ENCODE measurements around the gene TEKTIP1. TPM values are rescaled to one million over a fixed set of nuclear protein-coding genes. Genes with fewer than 3 reads are reported as not detected.

The TEKTIP1 gene
- total RNA-seq, 4 donors from 2014 or later: 5.5 TPM; not detected in 3

DNA sequence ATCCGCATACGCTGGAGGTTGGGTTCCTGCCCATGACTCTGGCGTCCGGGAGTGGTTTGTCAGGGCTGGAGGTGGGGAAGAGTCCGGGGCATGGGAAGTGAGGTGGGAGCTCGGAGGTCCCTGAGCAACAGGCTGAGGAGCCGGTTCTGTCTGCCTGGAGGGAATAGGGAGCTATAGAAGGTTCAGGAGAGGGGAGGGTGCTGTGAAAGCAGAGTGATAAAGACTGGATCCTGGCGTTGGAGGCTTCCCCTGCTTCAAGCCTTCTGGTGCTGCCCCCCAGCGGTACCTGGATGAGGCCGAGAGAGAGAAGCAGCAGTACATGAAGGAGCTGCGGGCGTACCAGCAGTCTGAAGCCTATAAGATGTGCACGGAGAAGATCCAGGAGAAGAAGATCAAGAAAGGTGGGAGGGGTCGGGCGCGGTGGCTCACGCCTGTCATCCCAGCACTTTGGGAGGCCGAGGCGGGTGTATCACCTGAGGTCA lies 36.3 kb downstream of the TEKTIP1 start:
- no peak for TF ChIP-seq POLR2A (IDR thresholded peaks at IDR 0.05)
- no peak for TF ChIP-seq CTCF (IDR thresholded peaks at IDR 0.05)
- intact Hi-C loops (cut with DNase I; ENCODE audit: low total_unique reads): no loop called here

GRCh38 chr19:3575949-3576673 lies 37.1 kb downstream of the TEKTIP1 start:
- TF ChIP-seq CTCF (IDR thresholded peaks at IDR 0.05): no peak
- no peak for TF ChIP-seq POLR2A (IDR thresholded peaks at IDR 0.05)
- no peaks in the 10 kb centered on the region for H3K36me3 ChIP-seq
- intact Hi-C loops (cut with DNase I; ENCODE audit: low total_unique reads): no loop called here
- no peak overlapping the region for H3K4me3 ChIP-seq
- peaks cover 0 to 12% of the 10 kb centered on the region in 2 donors for H3K4me1 ChIP-seq
- H3K27me3 ChIP-seq: no peaks in the 10 kb centered on the region
- DNase-seq: no peak
- no peaks in the 10 kb centered on the region for H3K9me3 ChIP-seq
- peak overlapping the region in 1 of 2 donors; percentile 33 for H3K27ac ChIP-seq

More for the DNA sequence above, 36.3 kb downstream of the TEKTIP1 start:
- H3K36me3 ChIP-seq: no peaks in the 10 kb centered on the region
- H3K9me3 ChIP-seq: no peaks in the 10 kb centered on the region
- H3K27ac ChIP-seq: no peak overlapping the region
- DNase-seq: no peak
- H3K27me3 ChIP-seq: no peaks in the 10 kb centered on the region
- H3K4me3 ChIP-seq: no peak overlapping the region
- H3K4me1 ChIP-seq: peaks cover 0 to 12% of the 10 kb centered on the region in 2 donors

DNA sequence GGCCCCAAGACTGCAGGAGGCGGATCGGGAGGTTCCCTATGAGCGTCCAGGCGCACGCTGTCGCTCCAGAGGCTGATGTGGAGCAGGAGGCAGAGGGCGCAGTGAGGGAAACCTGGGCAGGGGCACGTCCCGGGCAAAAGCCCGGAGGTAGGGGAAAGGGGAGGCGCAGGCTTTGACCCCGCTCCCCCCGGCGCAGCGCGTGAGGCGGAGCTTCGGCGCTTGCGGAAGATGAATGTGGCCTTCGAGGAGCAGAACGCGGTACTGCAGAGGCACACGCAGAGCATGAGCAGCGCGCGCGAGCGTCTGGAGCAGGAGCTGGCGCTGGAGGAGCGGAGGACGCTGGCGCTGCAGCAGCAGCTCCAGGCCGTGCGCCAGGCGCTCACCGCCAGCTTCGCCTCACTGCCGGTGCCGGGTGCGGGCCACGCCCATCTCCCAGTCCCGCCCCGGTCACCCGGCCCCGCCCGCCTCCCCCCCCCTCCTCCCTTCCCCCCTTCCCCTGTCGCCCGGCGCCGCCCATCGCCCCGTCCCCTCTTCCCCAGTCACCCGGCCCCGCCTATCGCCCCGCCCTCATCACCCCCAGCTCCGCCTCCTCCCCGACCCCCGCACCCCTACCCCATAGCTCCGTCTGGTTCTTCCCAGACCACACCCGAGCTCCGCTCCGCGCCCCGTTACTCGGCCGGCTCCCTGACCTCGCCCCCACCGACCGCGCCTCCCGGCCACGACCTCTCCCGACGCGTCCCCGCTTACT lies 37.9 kb downstream of the TEKTIP1 start:
- Histone ChIP-seq H3K36me3 (no peaks in the 10 kb centered on the region), H3K9me3 (no peaks in the 10 kb centered on the region), H3K27ac (peak overlapping the region; percentile 33 to 58), H3K4me3 (peak overlapping the region in 1 of 2 donors; percentile 18), H3K4me1 (peaks cover 0 to 12% of the 10 kb centered on the region in 2 donors), H3K27me3 (no peaks in the 10 kb centered on the region)
- intact Hi-C loops (cut with DNase I; ENCODE audit: low total_unique reads): no loop called here
- peak; percentile 46 to 62 for DNase-seq
- TF ChIP-seq POLR2A (IDR thresholded peaks at IDR 0.05): no peak
- TF ChIP-seq CTCF (IDR thresholded peaks at IDR 0.05): no peak

- Histone ChIP-seq H3K27ac (no peak overlapping the region), H3K4me3 (no peak overlapping the region), H3K27me3 (no peaks in the 10 kb centered on the region), H3K4me1 (peaks cover 0 to 12% of the 10 kb centered on the region in 2 donors), H3K36me3 (no peaks in the 10 kb centered on the region), H3K9me3 (no peaks in the 10 kb centered on the region)
- no peak for DNase-seq
- TF ChIP-seq CTCF (IDR thresholded peaks at IDR 0.05) (no peak), POLR2A (IDR thresholded peaks at IDR 0.05) (no peak)
- intact Hi-C loops (cut with DNase I; ENCODE audit: low total_unique reads): no loop called here
Observed at GRCh38 chr19:3577723-3578344, 38.9 kb downstream of the TEKTIP1 start.

All from uterus (tissue), 4 donors.